Measurements from ENCODE around the gene SLC66A2.

- TF ChIP-seq USF1 (IDR thresholded peaks at IDR 0.05; ENCODE audit: borderline replicate concordance, extremely low read length, insufficient read depth, low read depth, low read length), result no peak
- TF ChIP-seq YY1 (IDR thresholded peaks at IDR 0.05; ENCODE audit: low read depth, low read length), result no peak
- TF ChIP-seq CTCF (IDR thresholded peaks at IDR 0.05 in 2 of 3, conservative IDR thresholded peaks at IDR 0.05 in 1 of 3; ENCODE audit: control insufficient read depth in 2 of 3, extremely low read depth in 1 of 3, insufficient read depth in 1 of 3, low read depth in 3 of 3, low read length in 3 of 3), result no peak
- no peak for TF ChIP-seq POLR2A (IDR thresholded peaks at IDR 0.05; ENCODE audit: low read depth, low read length)
- TF ChIP-seq ATF2 (IDR thresholded peaks at IDR 0.05; ENCODE audit: low read length), result no peak
These were observed 7.2 kb downstream of the SLC66A2 start for GRCh38 chr18:79944126-79944731.

Measured in GM12878 (cell line).